Ishikawa (cell line): ENCODE data around the gene AGAP1.

Source experiments
- CEBPB ChIP-seq: IDR thresholded peaks from 2 replicates; pipeline ENCODE4 v1.6.1; 2012
- CREB1 ChIP-seq: IDR thresholded peaks from 2 replicates; pipeline ENCODE4 v1.6.1; 2012; ENCODE audit warnings: low read depth
- EGR1 ChIP-seq: IDR thresholded peaks from 2 replicates; pipeline ENCODE4 v1.6.1; 2012
- EP300 ChIP-seq: IDR thresholded peaks from 2 replicates; pipeline ENCODE4 v1.6.1; 2012; ENCODE audit warnings: borderline replicate concordance
- FOXM1 ChIP-seq: IDR thresholded peaks from 2 replicates; pipeline ENCODE4 v1.6.1; 2012; ENCODE audit warnings: low read depth, borderline replicate concordance
- NFIC ChIP-seq: IDR thresholded peaks from 2 replicates; pipeline ENCODE4 v1.6.1; 2012
- RAD21 ChIP-seq: IDR thresholded peaks from 2 replicates; pipeline ENCODE4 v1.6.1; 2012; ENCODE audit warnings: low read depth
- TAF1 ChIP-seq: IDR thresholded peaks from 2 replicates; pipeline ENCODE4 v1.6.1; 2012; ENCODE audit warnings: low read depth, mild to moderate bottlenecking
- TCF12 ChIP-seq: IDR thresholded peaks from 2 replicates; pipeline ENCODE4 v1.6.1; 2012; ENCODE audit warnings: low read depth
- TEAD4 ChIP-seq: IDR thresholded peaks from 2 replicates; pipeline ENCODE4 v1.6.1; 2012
- YY1 ChIP-seq: IDR thresholded peaks from 2 replicates; pipeline ENCODE4 v1.6.1; 2012; ENCODE audit warnings: low read depth
- ZBTB7A ChIP-seq: IDR thresholded peaks from 2 replicates; pipeline ENCODE4 v1.6.1; 2012; ENCODE audit warnings: low read depth
- TF ChIP-seq, protein P1 (sequence below): IDR thresholded peaks from 2 replicates; pipeline ENCODE4 v1.6.1; 2012
- TF ChIP-seq, protein P2 (sequence below): IDR thresholded peaks from 2 replicates; pipeline ENCODE4 v1.6.1; 2012
- TF ChIP-seq, protein P3 (sequence below): IDR thresholded peaks from 2 replicates; pipeline ENCODE4 v1.6.1; 2012; ENCODE audit warnings: low read depth, mild to moderate bottlenecking

Gene AGAP1

GRCh38 chr2:235643680-235644511, 150.1 kb downstream of the AGAP1 start:
- TF ChIP-seq, protein P1, sequence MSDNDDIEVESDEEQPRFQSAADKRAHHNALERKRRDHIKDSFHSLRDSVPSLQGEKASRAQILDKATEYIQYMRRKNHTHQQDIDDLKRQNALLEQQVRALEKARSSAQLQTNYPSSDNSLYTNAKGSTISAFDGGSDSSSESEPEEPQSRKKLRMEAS = no peak
- TF ChIP-seq RAD21 (no peak), EGR1 (no peak), TCF12 (no peak), TAF1 (no peak), ZBTB7A (no peak), CREB1 (no peak), NFIC (no peak), TEAD4 (no peak), EP300 (no peak), CEBPB (no peak), FOXM1 (no peak), YY1 (no peak)
- TF ChIP-seq, protein P2, sequence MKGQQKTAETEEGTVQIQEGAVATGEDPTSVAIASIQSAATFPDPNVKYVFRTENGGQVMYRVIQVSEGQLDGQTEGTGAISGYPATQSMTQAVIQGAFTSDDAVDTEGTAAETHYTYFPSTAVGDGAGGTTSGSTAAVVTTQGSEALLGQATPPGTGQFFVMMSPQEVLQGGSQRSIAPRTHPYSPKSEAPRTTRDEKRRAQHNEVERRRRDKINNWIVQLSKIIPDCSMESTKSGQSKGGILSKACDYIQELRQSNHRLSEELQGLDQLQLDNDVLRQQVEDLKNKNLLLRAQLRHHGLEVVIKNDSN = no peak
- TF ChIP-seq, protein P3, sequence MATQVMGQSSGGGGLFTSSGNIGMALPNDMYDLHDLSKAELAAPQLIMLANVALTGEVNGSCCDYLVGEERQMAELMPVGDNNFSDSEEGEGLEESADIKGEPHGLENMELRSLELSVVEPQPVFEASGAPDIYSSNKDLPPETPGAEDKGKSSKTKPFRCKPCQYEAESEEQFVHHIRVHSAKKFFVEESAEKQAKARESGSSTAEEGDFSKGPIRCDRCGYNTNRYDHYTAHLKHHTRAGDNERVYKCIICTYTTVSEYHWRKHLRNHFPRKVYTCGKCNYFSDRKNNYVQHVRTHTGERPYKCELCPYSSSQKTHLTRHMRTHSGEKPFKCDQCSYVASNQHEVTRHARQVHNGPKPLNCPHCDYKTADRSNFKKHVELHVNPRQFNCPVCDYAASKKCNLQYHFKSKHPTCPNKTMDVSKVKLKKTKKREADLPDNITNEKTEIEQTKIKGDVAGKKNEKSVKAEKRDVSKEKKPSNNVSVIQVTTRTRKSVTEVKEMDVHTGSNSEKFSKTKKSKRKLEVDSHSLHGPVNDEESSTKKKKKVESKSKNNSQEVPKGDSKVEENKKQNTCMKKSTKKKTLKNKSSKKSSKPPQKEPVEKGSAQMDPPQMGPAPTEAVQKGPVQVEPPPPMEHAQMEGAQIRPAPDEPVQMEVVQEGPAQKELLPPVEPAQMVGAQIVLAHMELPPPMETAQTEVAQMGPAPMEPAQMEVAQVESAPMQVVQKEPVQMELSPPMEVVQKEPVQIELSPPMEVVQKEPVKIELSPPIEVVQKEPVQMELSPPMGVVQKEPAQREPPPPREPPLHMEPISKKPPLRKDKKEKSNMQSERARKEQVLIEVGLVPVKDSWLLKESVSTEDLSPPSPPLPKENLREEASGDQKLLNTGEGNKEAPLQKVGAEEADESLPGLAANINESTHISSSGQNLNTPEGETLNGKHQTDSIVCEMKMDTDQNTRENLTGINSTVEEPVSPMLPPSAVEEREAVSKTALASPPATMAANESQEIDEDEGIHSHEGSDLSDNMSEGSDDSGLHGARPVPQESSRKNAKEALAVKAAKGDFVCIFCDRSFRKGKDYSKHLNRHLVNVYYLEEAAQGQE = no peak

GRCh38 chr2:235647264-235647663, 153.4 kb downstream of the AGAP1 start:
- no peak for TF ChIP-seq TEAD4
- no peak for TF ChIP-seq CEBPB
- no peak for TF ChIP-seq CREB1
- TF ChIP-seq EGR1 = no peak
- TF ChIP-seq, protein P3 = no peak
- no peak for TF ChIP-seq ZBTB7A

DNA sequence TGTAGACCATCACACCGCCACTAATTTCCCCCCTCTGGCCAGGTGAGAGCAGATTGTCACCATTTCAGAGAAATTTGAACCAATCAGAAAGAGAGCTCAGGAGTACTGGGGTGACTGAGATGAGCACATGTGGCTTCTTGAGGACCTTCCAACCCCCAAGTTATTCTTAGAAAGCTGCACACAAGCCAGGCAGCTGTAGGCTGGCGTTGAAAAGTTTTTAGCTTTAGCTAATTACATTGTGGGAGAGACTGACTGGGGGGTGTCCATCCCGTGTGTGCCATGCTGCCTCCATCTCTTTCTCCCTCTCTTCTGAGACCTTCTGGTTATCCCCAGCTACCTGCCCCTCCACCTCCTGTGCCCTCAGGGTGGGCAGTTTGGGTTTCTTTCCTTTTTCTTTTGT, 154.0 kb downstream of the AGAP1 start:
- TF ChIP-seq, protein P1 = no peak
- TF ChIP-seq CEBPB = no peak

DNA sequence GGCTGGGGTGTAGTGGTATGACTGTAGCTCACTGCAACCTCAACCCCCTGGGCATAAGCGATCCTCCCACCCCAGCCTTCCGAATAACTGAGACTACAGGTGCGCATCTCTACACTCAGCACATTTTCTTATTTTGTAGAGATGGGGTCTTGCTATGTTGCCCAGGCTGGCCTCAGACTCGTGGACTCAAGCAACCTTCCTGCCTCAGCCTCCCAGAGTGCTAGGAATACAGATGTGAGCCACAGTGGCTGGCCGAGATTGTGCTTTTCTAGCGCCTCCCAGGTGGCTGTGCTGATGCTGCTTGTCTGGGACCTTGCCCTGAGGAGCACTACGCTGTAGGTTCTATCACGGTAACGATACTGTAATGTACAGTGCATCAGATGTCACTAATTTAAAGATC, 155.6 kb downstream of the AGAP1 start:
- TF ChIP-seq CREB1 = no peak

DNA sequence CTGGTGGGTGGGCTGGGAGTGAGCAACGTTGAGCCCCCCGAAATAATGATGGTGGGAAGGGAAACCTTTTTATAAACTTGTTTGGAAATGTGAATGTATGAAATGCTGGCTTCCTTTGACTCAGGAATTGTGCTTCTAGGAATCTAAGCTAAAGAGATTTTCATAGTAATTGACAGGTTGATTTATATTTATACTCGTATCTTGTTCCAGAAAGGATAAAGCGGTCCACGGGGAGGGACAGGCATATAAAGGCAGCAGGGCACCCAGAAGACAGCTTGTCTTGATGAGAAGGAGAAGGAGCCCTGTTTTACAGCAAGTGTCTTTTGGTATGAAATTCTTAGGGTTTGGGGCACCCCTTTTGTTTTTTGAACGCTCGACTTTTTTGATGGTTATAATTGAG, 157.8 kb downstream of the AGAP1 start:
- TF ChIP-seq TEAD4 = no peak
- TF ChIP-seq, protein P1 = no peak
- TF ChIP-seq FOXM1 = no peak
- TF ChIP-seq TAF1 = no peak
- TF ChIP-seq CEBPB = no peak
- TF ChIP-seq YY1 = no peak
- TF ChIP-seq ZBTB7A = no peak
- TF ChIP-seq, protein P2 = no peak
- TF ChIP-seq RAD21 = no peak
- TF ChIP-seq TCF12 = no peak
- TF ChIP-seq CREB1 = no peak
- TF ChIP-seq, protein P3 = no peak
- no peak for TF ChIP-seq EGR1
- TF ChIP-seq EP300 = no peak
- TF ChIP-seq NFIC = no peak
